ENCODE data around the gene EPHA5. TPM values are rescaled to one million over a fixed set of nuclear protein-coding genes. Genes with fewer than 3 reads are reported as not detected.

Gene EPHA5
- total RNA-seq, 1 experiment from 2014 or later: 0.11 TPM

- no peaks in the 10 kb centered on the region; the same call in 1 of the 2 replicates for H3K27me3 ChIP-seq (replicated peaks; ENCODE audit: control insufficient read depth, insufficient read depth, low read length)
- no peaks in the 10 kb centered on the region for H3K4me1 ChIP-seq
- ChIA-PET CTCF (no interaction called here), POLR2A (no interaction called here)
- no TSS peak for BruUV-seq (replicated peaks)
- TF ChIP-seq, protein P1, sequence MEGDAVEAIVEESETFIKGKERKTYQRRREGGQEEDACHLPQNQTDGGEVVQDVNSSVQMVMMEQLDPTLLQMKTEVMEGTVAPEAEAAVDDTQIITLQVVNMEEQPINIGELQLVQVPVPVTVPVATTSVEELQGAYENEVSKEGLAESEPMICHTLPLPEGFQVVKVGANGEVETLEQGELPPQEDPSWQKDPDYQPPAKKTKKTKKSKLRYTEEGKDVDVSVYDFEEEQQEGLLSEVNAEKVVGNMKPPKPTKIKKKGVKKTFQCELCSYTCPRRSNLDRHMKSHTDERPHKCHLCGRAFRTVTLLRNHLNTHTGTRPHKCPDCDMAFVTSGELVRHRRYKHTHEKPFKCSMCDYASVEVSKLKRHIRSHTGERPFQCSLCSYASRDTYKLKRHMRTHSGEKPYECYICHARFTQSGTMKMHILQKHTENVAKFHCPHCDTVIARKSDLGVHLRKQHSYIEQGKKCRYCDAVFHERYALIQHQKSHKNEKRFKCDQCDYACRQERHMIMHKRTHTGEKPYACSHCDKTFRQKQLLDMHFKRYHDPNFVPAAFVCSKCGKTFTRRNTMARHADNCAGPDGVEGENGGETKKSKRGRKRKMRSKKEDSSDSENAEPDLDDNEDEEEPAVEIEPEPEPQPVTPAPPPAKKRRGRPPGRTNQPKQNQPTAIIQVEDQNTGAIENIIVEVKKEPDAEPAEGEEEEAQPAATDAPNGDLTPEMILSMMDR (IDR thresholded peaks at IDR 0.05; ENCODE audit: insufficient read depth in 1 of 2, low read depth in 1 of 2, low read length in 1 of 2, severe bottlenecking in 1 of 2, unreplicated experiment in 1 of 2): no peak
- Mint-ChIP-seq H3K36me3 (ENCODE audit: insufficient read depth, unreplicated experiment) (no peaks in the 10 kb centered on the region), H3K4me3 (ENCODE audit: unreplicated experiment) (no peak overlapping the region), H3K27ac (ENCODE audit: unreplicated experiment) (no peak overlapping the region), H3K4me1 (ENCODE audit: low read depth, unreplicated experiment) (no peaks in the 10 kb centered on the region), H3K27me3 (ENCODE audit: insufficient read depth, unreplicated experiment) (peaks cover 3% of the 10 kb centered on the region), H3K9me3 (ENCODE audit: unreplicated experiment) (no peaks in the 10 kb centered on the region)
- intact Hi-C loops (cut with micrococcal nuclease; ENCODE audit: unreplicated experiment): no loop called here
- H3K36me3 ChIP-seq (ENCODE audit: control insufficient read depth, insufficient read depth, low read length): no peaks in the 10 kb centered on the region
- DNase-seq: no peak
- H3K9me3 ChIP-seq: no peaks in the 10 kb centered on the region
- no peak overlapping the region for H3K4me3 ChIP-seq (ENCODE audit: low read depth, low read length)
Observed at GRCh38 chr4:65600656-65601055, 69.6 kb downstream of the EPHA5 start.

DNA sequence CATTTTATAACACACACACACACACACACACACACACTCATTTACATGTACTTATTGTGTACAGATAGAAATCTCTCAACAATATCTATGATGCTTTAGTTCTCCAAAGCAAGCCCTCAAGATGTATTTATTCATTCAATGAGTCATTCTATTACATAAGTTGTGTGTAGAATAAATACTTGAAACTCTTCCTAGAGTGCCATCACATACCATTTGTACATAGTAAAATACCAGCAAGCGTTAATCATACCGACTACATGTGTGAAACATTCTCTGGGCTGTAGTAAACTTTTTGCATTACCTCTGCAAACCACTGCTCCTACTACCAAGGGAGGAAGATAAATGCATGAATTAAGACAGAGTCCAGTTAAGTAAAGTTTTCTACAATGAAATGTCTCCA is 70.9 kb downstream of the EPHA5 start:
- no peak overlapping the region for H3K4me3 ChIP-seq (ENCODE audit: low read depth, low read length)
- H3K4me1 ChIP-seq: no peaks in the 10 kb centered on the region
- Mint-ChIP-seq H3K27ac (ENCODE audit: unreplicated experiment) (no peak overlapping the region), H3K4me3 (ENCODE audit: unreplicated experiment) (no peak overlapping the region), H3K9me3 (ENCODE audit: unreplicated experiment) (no peaks in the 10 kb centered on the region), H3K27me3 (ENCODE audit: insufficient read depth, unreplicated experiment) (peaks cover 3% of the 10 kb centered on the region), H3K36me3 (ENCODE audit: insufficient read depth, unreplicated experiment) (no peaks in the 10 kb centered on the region), H3K4me1 (ENCODE audit: low read depth, unreplicated experiment) (no peaks in the 10 kb centered on the region)
- TF ChIP-seq, protein P1 (IDR thresholded peaks at IDR 0.05; ENCODE audit: insufficient read depth in 1 of 2, low read depth in 1 of 2, low read length in 1 of 2, severe bottlenecking in 1 of 2, unreplicated experiment in 1 of 2): no peak
- no peaks in the 10 kb centered on the region for H3K36me3 ChIP-seq (ENCODE audit: control insufficient read depth, insufficient read depth, low read length)
- BruUV-seq (replicated peaks): no TSS peak
- CTCF ChIA-PET: no interaction called here
- no peak for DNase-seq
- POLR2A ChIA-PET: no interaction called here
- intact Hi-C loops (cut with micrococcal nuclease; ENCODE audit: unreplicated experiment): no loop called here
- no peaks in the 10 kb centered on the region for H3K9me3 ChIP-seq
- no peaks in the 10 kb centered on the region; the same call in 1 of the 2 replicates for H3K27me3 ChIP-seq (replicated peaks; ENCODE audit: control insufficient read depth, insufficient read depth, low read length)

- Mint-ChIP-seq H3K27ac (ENCODE audit: unreplicated experiment) (no peak overlapping the region), H3K36me3 (ENCODE audit: insufficient read depth, unreplicated experiment) (no peaks in the 10 kb centered on the region), H3K4me3 (ENCODE audit: unreplicated experiment) (no peak overlapping the region), H3K9me3 (ENCODE audit: unreplicated experiment) (no peaks in the 10 kb centered on the region), H3K27me3 (ENCODE audit: insufficient read depth, unreplicated experiment) (peaks cover 3% of the 10 kb centered on the region), H3K4me1 (ENCODE audit: low read depth, unreplicated experiment) (no peaks in the 10 kb centered on the region)
- CTCF ChIA-PET: no interaction called here
- intact Hi-C loops (cut with micrococcal nuclease; ENCODE audit: unreplicated experiment): no loop called here
- DNase-seq: no peak
- POLR2A ChIA-PET: no interaction called here
- Histone ChIP-seq H3K9me3 (no peaks in the 10 kb centered on the region), H3K4me1 (no peaks in the 10 kb centered on the region), H3K27me3 (replicated peaks; ENCODE audit: control insufficient read depth, insufficient read depth, low read length) (no peaks in the 10 kb centered on the region; the same call in 1 of the 2 replicates), H3K4me3 (ENCODE audit: low read depth, low read length) (no peak overlapping the region), H3K36me3 (ENCODE audit: control insufficient read depth, insufficient read depth, low read length) (no peaks in the 10 kb centered on the region)
- TF ChIP-seq, protein P1 (IDR thresholded peaks at IDR 0.05; ENCODE audit: insufficient read depth in 1 of 2, low read depth in 1 of 2, low read length in 1 of 2, severe bottlenecking in 1 of 2, unreplicated experiment in 1 of 2): no peak
- no TSS peak for BruUV-seq (replicated peaks)
Observed at GRCh38 chr4:65597697-65598096, 72.6 kb downstream of the EPHA5 start.
